HPDE6-E6E7 (cell line): ENCODE results near the gene VPS8.

Experiments used
- DNase-seq: peaks from one replicate; pipeline ENCODE4 v3.0.0; 2011; ENCODE audit warnings: missing footprints; ENCODE audit errors: extremely low spot score

Gene VPS8

DNA sequence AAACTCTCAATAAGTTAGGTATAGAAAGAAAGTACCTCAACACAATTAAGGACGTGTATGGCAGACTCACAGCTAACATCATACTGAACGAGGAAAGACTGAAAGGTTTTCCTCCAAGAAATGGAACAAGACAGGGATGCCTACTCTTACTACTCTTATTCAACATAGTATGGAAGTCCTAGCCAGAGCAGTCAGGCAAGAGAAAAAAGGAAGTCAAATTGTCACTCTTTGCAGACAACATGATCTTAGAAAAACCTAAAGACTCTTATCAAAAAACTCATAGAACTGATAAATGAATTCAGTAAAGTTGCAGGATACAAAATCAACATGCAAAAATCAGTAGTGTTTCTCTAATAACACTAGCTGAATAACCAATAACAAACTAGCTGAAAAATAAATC lies 244.9 kb downstream of the VPS8 start:
- no peak for DNase-seq

DNA sequence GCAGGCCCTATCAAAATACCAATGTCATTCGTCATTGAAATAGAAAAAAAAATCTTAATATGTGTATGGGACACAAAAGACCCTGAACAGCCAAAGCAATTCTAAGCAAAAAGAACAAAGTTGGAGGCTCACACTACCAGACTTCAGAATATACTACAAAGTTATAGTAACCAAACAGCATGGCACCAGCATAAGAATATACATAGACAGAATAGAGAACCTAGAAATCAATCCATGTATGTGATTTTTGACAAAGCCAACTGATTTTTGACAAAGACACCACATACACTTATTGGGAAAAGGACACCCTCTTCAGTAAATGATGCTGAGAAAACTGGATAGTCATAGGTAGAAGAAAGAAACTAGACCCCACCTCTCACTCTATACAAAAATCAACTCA lies 245.9 kb downstream of the VPS8 start:
- no peak for DNase-seq

GRCh38 chr3:185058796-185059195 lies 246.8 kb downstream of the VPS8 start:
- no peak for DNase-seq

DNA sequence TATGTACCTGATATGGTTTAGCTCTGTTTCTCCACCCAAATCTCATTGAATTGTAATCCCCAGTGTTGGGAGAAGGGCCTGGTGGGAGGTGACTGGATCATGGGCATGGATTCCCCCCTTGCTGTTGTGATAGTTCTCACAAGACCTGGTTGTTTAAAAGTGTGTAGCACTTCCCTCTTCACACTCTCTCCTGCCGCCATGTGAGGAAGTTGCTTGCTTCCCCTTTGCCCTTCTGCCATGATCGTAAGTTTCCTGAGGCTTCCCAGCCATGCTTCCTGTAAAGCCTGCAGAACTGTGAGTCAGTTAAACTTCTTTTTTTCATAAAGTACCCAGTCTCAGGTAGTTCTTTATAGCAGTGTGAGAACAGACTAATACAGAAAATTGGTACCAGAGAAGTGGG lies 247.8 kb downstream of the VPS8 start:
- no peak for DNase-seq

- DNase-seq, result no peak
These were observed 248.7 kb downstream of the VPS8 start for GRCh38 chr3:185060655-185061054.

GRCh38 chr3:185062191-185062590 lies 250.2 kb downstream of the VPS8 start:
- no peak for DNase-seq

GRCh38 chr3:185063431-185063830 lies 251.5 kb downstream of the VPS8 start:
- no peak for DNase-seq

GRCh38 chr3:185065059-185065458 lies 253.1 kb downstream of the VPS8 start:
- no peak for DNase-seq

- DNase-seq, result no peak
These were observed 254.3 kb downstream of the VPS8 start for GRCh38 chr3:185066251-185066650.

- DNase-seq, result no peak
These were observed 255.2 kb downstream of the VPS8 start for GRCh38 chr3:185067173-185067572.

GRCh38 chr3:185069037-185070030 lies 257.4 kb downstream of the VPS8 start:
- DNase-seq, result no peak

DNA sequence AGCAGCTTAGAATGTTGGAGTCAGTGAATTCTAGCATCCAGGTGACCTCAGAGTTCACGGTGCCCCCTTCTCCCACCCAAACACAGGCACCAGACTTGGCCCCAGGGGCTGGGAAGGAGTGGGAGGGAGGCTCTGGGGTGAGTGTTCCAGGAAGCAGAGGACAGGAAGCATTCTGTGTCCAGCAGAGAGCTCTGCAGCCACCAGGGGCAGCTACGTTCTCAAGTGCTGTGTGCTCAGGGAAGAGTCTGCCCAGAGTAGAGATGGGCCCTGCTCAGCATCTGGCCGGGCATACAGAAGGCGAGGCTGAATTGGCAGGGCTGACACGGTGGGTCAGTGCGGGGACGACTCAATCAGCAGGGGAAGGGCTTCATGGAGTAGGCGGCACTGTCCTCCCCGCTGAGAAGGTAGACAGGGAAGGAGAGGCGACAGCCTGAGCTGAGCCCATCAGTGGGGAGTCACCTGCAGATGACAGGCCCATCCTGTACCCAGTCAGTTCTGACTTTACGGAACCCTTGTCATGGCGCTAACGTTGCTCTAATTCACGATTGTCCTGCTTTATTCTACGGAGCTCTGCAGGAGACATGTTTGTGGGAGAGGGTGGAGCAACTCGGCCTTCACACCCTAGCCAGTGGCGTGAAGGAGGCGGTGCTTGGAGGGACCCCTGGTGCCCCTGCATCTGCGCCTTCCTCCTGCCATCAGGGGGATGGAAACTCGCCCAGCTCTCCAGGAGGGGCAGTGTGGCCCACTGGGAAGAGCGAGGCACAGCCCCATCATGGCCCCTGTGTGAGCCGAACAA lies 258.7 kb downstream of the VPS8 start:
- peak; percentile 47 for DNase-seq

DNA sequence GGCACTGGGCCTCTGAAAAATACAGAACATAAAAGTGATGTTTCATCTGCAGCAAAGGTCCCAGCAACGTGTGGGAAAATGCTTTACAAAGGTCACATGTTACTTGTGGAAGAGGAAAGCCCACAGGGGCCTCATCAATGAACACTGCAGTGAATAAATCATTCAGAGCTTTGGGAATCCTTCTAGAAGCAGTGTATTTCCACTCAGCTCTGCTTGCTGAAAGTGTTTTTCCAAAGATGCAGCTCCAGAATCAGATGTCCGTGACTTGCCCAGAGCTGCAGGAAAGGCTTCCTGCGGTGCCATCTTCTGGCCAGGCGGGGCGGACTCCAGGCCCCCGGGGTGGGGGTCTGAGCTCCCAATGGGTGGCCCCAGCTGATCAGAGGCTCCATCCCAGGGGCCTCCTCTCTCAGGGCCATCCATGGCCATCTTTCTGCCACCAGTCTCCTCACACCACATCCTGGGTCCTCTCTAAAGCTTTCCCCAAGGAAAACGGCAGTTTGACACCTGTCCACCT lies 259.4 kb downstream of the VPS8 start:
- no peak for DNase-seq

- no peak for DNase-seq
These were observed 263.6 kb downstream of the VPS8 start for GRCh38 chr3:185075547-185075946.

DNA sequence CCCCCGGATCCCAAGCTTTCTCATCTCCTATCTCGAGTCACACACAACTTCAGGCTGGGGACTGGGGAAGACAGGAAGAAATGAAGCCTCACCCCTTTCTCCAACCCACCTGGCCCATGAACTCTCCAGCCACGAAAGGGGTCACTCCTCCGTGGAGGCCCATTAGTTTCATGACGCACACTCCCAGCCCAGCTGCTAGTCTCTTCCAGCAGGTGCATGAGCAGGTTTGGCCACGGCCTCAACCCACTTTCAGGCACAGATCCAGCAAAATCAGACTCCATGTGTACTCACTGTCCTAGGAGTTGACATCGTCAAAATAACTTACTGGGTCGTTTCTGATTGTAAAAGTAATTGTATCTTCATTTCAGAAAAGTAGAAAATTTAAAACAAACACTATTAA lies 264.3 kb downstream of the VPS8 start:
- no peak for DNase-seq

- no peak for DNase-seq
These were observed 267.7 kb downstream of the VPS8 start for GRCh38 chr3:185079625-185080024.

GRCh38 chr3:185081521-185081920 lies 269.6 kb downstream of the VPS8 start:
- DNase-seq, result no peak

DNA sequence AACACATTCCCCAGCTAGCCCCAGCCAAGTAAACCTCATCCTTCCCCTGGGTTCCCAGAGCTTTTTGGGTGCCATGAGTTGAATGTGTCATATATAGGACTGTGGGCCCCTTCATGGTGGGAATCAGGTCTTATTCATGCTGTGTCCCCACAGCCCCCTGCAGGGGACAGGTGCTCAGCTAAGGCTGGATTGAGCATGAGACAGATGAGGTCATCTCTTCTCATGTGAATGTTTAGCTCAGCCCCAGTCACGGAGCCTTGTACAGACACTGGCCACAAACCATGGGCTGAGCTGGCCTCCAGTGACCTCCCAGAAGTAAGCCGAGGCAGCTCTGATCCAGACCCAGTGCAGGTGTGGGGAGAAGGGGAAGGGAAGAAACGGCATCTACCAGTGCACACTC lies 270.2 kb downstream of the VPS8 start:
- no peak for DNase-seq

- DNase-seq, result no peak
These were observed 270.9 kb downstream of the VPS8 start for GRCh38 chr3:185082829-185083228.

DNA sequence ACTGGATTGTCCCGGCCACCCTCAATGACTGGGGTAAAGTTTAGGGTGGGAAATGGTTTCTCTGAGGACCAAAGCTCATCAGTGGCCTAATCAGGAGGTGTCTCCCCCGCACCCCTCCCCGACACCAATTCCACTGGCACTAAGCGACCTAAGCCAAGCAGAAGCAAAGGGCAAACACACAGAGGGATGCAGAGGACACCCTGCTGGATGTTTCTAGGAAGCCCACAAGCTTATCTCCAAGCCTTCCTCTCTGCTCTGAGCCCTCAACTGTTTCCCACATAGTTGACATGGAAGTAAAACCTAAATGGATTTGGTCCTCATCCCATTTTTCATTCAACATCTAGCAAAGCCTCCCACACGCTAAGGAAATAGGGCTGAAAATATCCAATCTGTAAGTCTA lies 272.4 kb downstream of the VPS8 start:
- DNase-seq, result no peak

DNA sequence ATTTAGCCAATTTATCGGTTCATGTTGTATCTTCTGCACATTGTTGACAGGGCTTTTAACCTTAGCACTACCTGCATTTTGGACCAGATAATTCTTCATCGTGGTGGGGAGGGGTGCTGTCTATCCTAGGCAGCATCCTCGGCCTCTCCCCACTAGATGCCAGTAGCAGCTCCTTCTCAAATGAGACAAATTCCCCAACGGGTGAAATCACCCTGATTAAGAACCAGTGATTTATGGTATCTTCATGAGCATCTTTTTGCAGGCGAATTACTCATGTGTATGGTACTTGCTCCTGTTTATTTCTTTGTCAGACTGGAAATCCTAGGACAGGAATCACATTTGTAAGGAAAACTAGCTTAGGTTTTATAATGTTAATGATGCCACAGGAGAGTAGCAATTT lies 272.9 kb downstream of the VPS8 start:
- DNase-seq, result no peak

- no peak for DNase-seq
These were observed 275.5 kb downstream of the VPS8 start for GRCh38 chr3:185087419-185087818.

GRCh38 chr3:185089343-185089742 lies 277.4 kb downstream of the VPS8 start:
- no peak for DNase-seq
